Adrenal gland (tissue), 12 donors: Measurements from ENCODE around the gene GPC5. TPM values are rescaled to one million over a fixed set of nuclear protein-coding genes. Genes with fewer than 3 reads are reported as not detected.

Experiments used
- DNase-seq, 7 donors: peaks; one replicate each; pipeline ENCODE4 v3.0.0-alpha.2; 2019 to 2020
- H3K27ac ChIP-seq, 5 donors: fragments of 200-600 bp; sonication (generic) in 4 of 5; 1 replicate in 3 of 5; 2 replicates in 2 of 5; pipeline versions ENCODE4 v1.5.1 to v1.8.0; 2016 to 2020; ENCODE audit warnings: mild to moderate bottlenecking in 1 of 5
- H3K27me3 ChIP-seq: fragments of 200-600 bp; 2 replicates; pipeline ENCODE4 v1.8.0; 2021
- H3K36me3 ChIP-seq, 2 donors: fragments of 200-600 bp; replicated peaks in 1 of 2; 1 replicate in 1 of 2; 2 replicates in 1 of 2; pipeline versions ENCODE4 v1.5.1 to v1.8.0; 2018 to 2022
- H3K4me1 ChIP-seq, 2 donors: fragments of 200-600 bp; replicated peaks in 1 of 2; 1 replicate in 1 of 2; 2 replicates in 1 of 2; pipeline versions ENCODE4 v1.5.1 to v1.8.0; 2018 to 2021
- H3K4me3 ChIP-seq, 4 donors: fragments of 200-600 bp; sonication (generic) in 3 of 4; one replicate each; pipeline ENCODE4 v1.5.1; 2016 to 2018
- H3K9me3 ChIP-seq, 3 donors: fragments of 200-600 bp; sonication (generic) in 1 of 3; replicated peaks in 1 of 3; 1 replicate in 2 of 3; 2 replicates in 1 of 3; pipeline versions ENCODE4 v1.5.1 to v1.8.0; 2016 to 2021
- CTCF ChIP-seq, 6 experiments: fragments of 450-650 bp in 4 of 6; fragments of 200-600 bp in 2 of 6; sonication (generic) in 1 of 6; IDR thresholded peaks; 1 replicate in 5 of 6; 2 replicates in 1 of 6; pipeline versions ENCODE4 v1.5.1 to v1.8.0; 2016 to 2021; ENCODE audit warnings: antibody characterized with exemption in 6 of 6, mild to moderate bottlenecking in 2 of 6, moderate library complexity in 1 of 6
- POLR2A ChIP-seq, 2 donors: fragments of 450-650 bp; IDR thresholded peaks; one replicate each; pipeline ENCODE4 v1.6.1; 2017; ENCODE audit warnings: antibody characterized with exemption in 2 of 2, mild to moderate bottlenecking in 2 of 2, moderate library complexity in 1 of 2
- WGBS, 4 donors: extraction: QIAGEN DNeasy Blood & Tissue Kit in 2 of 4; methylation state at CpG; one replicate each; pipeline versions ENCODE4 v1.1.5 to v1.1.7; 2013 to 2017; 5-methylcytosine and 5-hydroxymethylcytosine counted together
- intact Hi-C, 2 donors: fragments of 100-400 bp; cut with DNase I; formaldehyde crosslinking; loops; one replicate each; pipeline versions ENCODE4 v1.14.1 to v1.15.0; 2022 to 2023
- polyA plus RNA-seq, 3 donors: library from polyadenylated mRNA; stranded (reverse); fragments of 200-250 nt in 2 of 3; fragments of 350-450 nt in 1 of 3; fragmentation: Illumina TruSeq in 1 of 3; extraction: RNeasy Lipid Tissue Mini Kit (QIAGEN cat#74804) in 1 of 3; gene quantifications; one replicate each; pipeline ENCODE4 v1.2.3, GENCODE V29; 2013 to 2014
- total RNA-seq, 9 donors: library from RNA; depleted of rRNA in 4 of 9; stranded (reverse); fragments of >200 nt in 4 of 9; fragments of 120-200 nt in 1 of 9; fragmentation: NEBNext Ultra II Directional in 1 of 9; extraction: Animal tissue kit (Norgen Biotek cat#: 25700) in 1 of 9; gene quantifications; one replicate each; pipeline versions ENCODE4 v1.1.0 to v1.2.4, GENCODE V29; 2013 to 2023
- donor health status: healthy with polysubstance abuse.
- donor health status: Bipolar disorder and iron deficiency.
- donor health status: DM: yes; HTN: yes; CAD: no.
- donor health status: DM: no; HTN: no; CAD: no.
- donor health status: DM: no; HTN: no; CAD: no.
- donor health status: DM: yes; HTN: yes; CAD: no.

The GPC5 gene
- total and polyA plus RNA-seq, 12 donors, result 0.24 to 7.7 (median 2.1) TPM; not detected in 4

DNA sequence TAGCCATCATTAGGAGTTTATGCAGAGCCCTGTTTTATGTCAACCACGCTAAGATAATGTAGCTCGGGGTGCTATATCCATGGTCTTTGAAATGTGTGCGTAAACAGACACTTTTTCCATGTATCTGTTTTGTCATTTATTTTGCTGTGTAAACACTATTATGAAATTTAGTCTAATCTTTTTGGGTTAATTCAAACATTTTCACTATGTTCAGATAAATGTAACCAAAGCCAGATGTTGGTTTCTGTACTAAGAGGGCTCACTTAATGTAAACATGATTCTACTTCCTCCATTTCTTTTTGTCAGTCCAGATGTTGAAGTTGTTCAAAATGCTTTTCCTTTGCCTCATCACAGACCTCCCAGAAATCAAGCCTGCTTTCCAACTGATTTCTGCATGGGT lies 1328.7 kb downstream of the GPC5 start:
- no peak for TF ChIP-seq CTCF (IDR thresholded peaks at IDR 0.05)
- intact Hi-C loops, result no loop called here
- H3K4me1 ChIP-seq, result no peaks in the 10 kb centered on the region
- no peak for DNase-seq
- no peak overlapping the region for H3K27ac ChIP-seq
- H3K36me3 ChIP-seq, result no peaks in the 10 kb centered on the region
- WGBS, 4 donors, result 79 to 84% (median 82%) methylated on average over 3 of the region's 3 CpGs
- H3K4me3 ChIP-seq, result no peak overlapping the region
- no peaks in the 10 kb centered on the region for H3K9me3 ChIP-seq
- no peaks in the 10 kb centered on the region for H3K27me3 ChIP-seq

GRCh38 chr13:92734068-92734467 lies 1335.6 kb downstream of the GPC5 start:
- TF ChIP-seq CTCF (IDR thresholded peaks at IDR 0.05) (no peak), POLR2A (IDR thresholded peaks at IDR 0.05) (no peak)
- WGBS, 4 donors, result 64 to 76% (median 72%) methylated on average over 1 of the region's 1 CpG
- H3K36me3 ChIP-seq, result no peaks in the 10 kb centered on the region
- no peaks in the 10 kb centered on the region for H3K4me1 ChIP-seq
- H3K9me3 ChIP-seq, result no peaks in the 10 kb centered on the region
- no peak for DNase-seq
- intact Hi-C loops, result no loop called here
- H3K27me3 ChIP-seq, result no peaks in the 10 kb centered on the region
- H3K4me3 ChIP-seq, result no peak overlapping the region
- no peak overlapping the region for H3K27ac ChIP-seq

DNA sequence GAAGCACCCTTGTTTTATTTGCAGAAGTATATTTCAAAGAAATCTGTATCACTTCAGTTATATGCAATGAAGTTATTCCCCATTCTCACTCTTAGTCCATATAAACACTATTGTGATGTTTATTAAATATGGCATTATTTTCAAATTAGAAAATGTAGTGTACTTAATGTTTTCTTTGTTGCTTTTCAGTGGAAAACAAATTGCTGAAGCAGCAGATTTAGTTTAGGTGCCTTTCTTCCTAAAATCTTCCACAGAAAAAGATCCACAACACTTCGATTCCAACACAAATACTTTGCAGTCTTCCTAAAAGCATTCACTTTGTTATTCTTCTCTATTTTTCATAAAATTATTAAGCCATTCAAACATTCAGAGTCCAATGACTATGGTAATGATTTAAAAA lies 1336.1 kb downstream of the GPC5 start:
- no peaks in the 10 kb centered on the region for H3K27me3 ChIP-seq
- 58 to 79% (median 66%) methylated on average over 1 of the region's 1 CpG for WGBS, 4 donors
- no peak for DNase-seq
- TF ChIP-seq POLR2A (IDR thresholded peaks at IDR 0.05) (no peak), CTCF (IDR thresholded peaks at IDR 0.05) (no peak)
- H3K36me3 ChIP-seq, result no peaks in the 10 kb centered on the region
- H3K4me3 ChIP-seq, result no peak overlapping the region
- intact Hi-C loops, result no loop called here
- H3K9me3 ChIP-seq, result no peaks in the 10 kb centered on the region
- H3K27ac ChIP-seq, result no peak overlapping the region
- H3K4me1 ChIP-seq, result no peaks in the 10 kb centered on the region

DNA sequence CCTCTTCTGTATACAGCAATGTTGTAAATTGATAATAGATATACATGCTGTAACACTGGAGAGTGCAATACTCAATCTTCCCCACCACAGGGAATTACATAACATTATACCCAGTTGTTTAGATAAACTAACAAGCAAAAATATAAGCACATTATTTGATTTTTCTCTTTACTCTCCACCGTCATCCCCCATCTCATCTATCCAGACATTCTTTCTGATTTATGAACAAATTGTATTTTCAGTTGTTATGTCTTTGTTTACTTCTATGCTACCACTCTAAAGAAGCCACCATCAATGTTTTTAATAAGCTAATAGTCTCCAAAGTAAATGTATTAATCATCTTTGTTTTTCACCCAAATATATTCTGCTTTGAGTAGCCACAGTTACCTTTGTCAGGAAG lies 1337.5 kb downstream of the GPC5 start:
- 82 to 92% (median 89%) methylated on average over 1 of the region's 1 CpG for WGBS, 4 donors
- H3K9me3 ChIP-seq, result no peaks in the 10 kb centered on the region
- intact Hi-C loops, result no loop called here
- no peak for DNase-seq
- TF ChIP-seq CTCF (IDR thresholded peaks at IDR 0.05), result no peak
- no peak for TF ChIP-seq POLR2A (IDR thresholded peaks at IDR 0.05)
- H3K4me3 ChIP-seq, result no peak overlapping the region
- no peaks in the 10 kb centered on the region for H3K27me3 ChIP-seq
- H3K4me1 ChIP-seq, result no peaks in the 10 kb centered on the region
- no peak overlapping the region for H3K27ac ChIP-seq
- H3K36me3 ChIP-seq, result no peaks in the 10 kb centered on the region
